ENCODE data around the gene GRAMD1A.

GRAMD1A gene

DNA sequence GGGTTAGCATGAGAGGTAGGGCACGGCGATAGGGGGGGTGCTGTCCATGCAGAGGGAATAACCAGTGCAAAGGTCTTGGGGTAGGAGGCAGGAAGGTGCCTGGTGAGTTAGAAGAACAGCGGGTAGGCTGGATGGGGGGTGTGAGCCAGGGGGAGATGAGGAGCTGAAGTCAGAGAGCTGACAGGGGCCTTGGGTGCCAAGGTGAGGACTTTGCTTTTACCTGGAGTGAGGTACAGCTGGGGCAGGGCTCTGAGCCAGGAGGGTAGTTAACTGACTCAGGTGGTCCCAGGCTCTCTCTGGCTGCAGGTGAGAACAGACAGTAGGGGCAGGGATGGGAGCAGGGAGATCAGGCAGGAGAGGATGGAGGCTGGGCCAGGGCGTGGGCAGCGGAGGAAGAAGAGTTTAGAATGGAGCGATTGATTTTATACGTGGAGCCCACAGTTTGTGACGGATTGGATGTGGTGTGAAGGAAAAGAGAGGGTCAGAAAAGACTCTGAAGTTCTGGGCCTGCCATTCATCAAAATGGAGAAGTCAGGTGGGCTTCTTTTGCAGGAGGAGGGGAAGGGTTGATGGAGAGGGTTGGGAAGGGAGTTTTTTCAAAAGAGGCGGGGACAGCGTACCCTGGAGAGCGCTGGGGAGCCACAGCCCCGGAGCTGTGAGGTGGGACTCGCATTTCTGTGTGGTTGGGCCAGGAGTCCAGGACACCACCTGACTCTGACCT lies 1.2 kb upstream of the GRAMD1A start:
- 59% methylated on average over 11 of the region's 13 CpGs for WGBS
- Histone ChIP-seq H2BK120ac (ENCODE audit: low read depth, low read length) (no peak overlapping the region), H3K4me3 (ENCODE audit: insufficient read depth in 1 of 2, low read depth in 1 of 2, low read length in 2 of 2) (peak overlapping the region; percentile 81 to 89), H2BK5ac (ENCODE audit: low read depth, low read length, poor library complexity, severe bottlenecking) (no peak overlapping the region), H3K4me1 (ENCODE audit: control insufficient read depth, insufficient read depth, low read depth, low read length) (peaks cover 26% of the 10 kb centered on the region), H3K4ac (ENCODE audit: low read depth in 1 of 2, low read length in 2 of 2) (peak overlapping the region; percentile 70 to 74), H3K23ac (ENCODE audit: low read length in 2 of 2) (no peak overlapping the region), H3K79me1 (replicated peaks; ENCODE audit: low read length, poor library complexity, severe bottlenecking) (no peaks in the 10 kb centered on the region), H4K8ac (ENCODE audit: low read length) (peak overlapping the region; percentile 80), H3K4me2 (ENCODE audit: low read length, poor library complexity, severe bottlenecking) (peak overlapping the region; percentile 93), H3K14ac (ENCODE audit: low read length in 2 of 2) (no peak overlapping the region), H3K18ac (ENCODE audit: low read depth in 1 of 2, low read length in 2 of 2) (peak overlapping the region; percentile 90 to 97), H2AFZ (ENCODE audit: low read depth, low read length) (no peak overlapping the region), H3K9me3 (ENCODE audit: control insufficient read depth, low read length) (no peaks in the 10 kb centered on the region), H3K9ac (ENCODE audit: low read length) (peak overlapping the region; percentile 98), H2BK15ac (ENCODE audit: low read depth, poor library complexity, severe bottlenecking) (no peak overlapping the region), H3K36me3 (ENCODE audit: control insufficient read depth in 1 of 2, insufficient read depth in 2 of 2, low read depth in 1 of 2, low read length in 2 of 2) (peaks cover 6 to 9% of the 10 kb centered on the region in 2 experiments), H2AK5ac (ENCODE audit: low read length, severe bottlenecking) (no peak overlapping the region), H4K91ac (ENCODE audit: low read length) (peak overlapping the region; percentile 84), H2BK12ac (ENCODE audit: low read length in 2 of 2) (peak overlapping the region in 1 of 2 experiments; percentile 11), H3K27me3 (ENCODE audit: control insufficient read depth in 1 of 2, insufficient read depth in 1 of 2, low read length in 2 of 2) (peaks cover 0 to 6% of the 10 kb centered on the region in 2 experiments), H3K27ac (ENCODE audit: low read length, poor library complexity, severe bottlenecking) (peak overlapping the region; percentile 96)
- no peak for DNase-seq

- H2AK5ac ChIP-seq (ENCODE audit: low read length, severe bottlenecking): no peak overlapping the region
- H3K18ac ChIP-seq (ENCODE audit: low read depth in 1 of 2, low read length in 2 of 2): peak overlapping the region; percentile 81 to 95
- H3K4me3 ChIP-seq (ENCODE audit: insufficient read depth in 1 of 2, low read depth in 1 of 2, low read length in 2 of 2): peak overlapping the region in 1 of 2 experiments; percentile 89
- H3K4me2 ChIP-seq (ENCODE audit: low read length, poor library complexity, severe bottlenecking): no peak overlapping the region
- H3K14ac ChIP-seq (ENCODE audit: low read length in 2 of 2): peak overlapping the region; percentile 96 to 98
- peak overlapping the region; percentile 62 for H2AFZ ChIP-seq (ENCODE audit: low read depth, low read length)
- peak overlapping the region in 1 of 2 experiments; percentile 57 for H3K23ac ChIP-seq (ENCODE audit: low read length in 2 of 2)
- H4K8ac ChIP-seq (ENCODE audit: low read length): peak overlapping the region; percentile 71
- H3K4ac ChIP-seq (ENCODE audit: low read depth in 1 of 2, low read length in 2 of 2): peak overlapping the region in 1 of 2 experiments; percentile 81
- H2BK15ac ChIP-seq (ENCODE audit: low read depth, poor library complexity, severe bottlenecking): peak overlapping the region; percentile 95
- no peak for DNase-seq
- H3K79me1 ChIP-seq (replicated peaks; ENCODE audit: low read length, poor library complexity, severe bottlenecking): peaks cover 4% of the 10 kb centered on the region
- H2BK5ac ChIP-seq (ENCODE audit: low read depth, low read length, poor library complexity, severe bottlenecking): no peak overlapping the region
- no peak overlapping the region for H3K27ac ChIP-seq (ENCODE audit: low read length, poor library complexity, severe bottlenecking)
- H3K9ac ChIP-seq (ENCODE audit: low read length): no peak overlapping the region
- H3K27me3 ChIP-seq (ENCODE audit: control insufficient read depth in 1 of 2, insufficient read depth in 1 of 2, low read length in 2 of 2): no peaks in the 10 kb centered on the region
- peaks cover 26% of the 10 kb centered on the region for H3K4me1 ChIP-seq (ENCODE audit: control insufficient read depth, insufficient read depth, low read depth, low read length)
- peak overlapping the region; percentile 83 for H2BK120ac ChIP-seq (ENCODE audit: low read depth, low read length)
- peak overlapping the region; percentile 82 for H4K91ac ChIP-seq (ENCODE audit: low read length)
- H2BK12ac ChIP-seq (ENCODE audit: low read length in 2 of 2): no peak overlapping the region
- 0% methylated on average over 3 of the region's 37 CpGs for WGBS
- no peaks in the 10 kb centered on the region for H3K9me3 ChIP-seq (ENCODE audit: control insufficient read depth, low read length)
- H3K36me3 ChIP-seq (ENCODE audit: control insufficient read depth in 1 of 2, insufficient read depth in 2 of 2, low read depth in 1 of 2, low read length in 2 of 2): peaks cover 6 to 15% of the 10 kb centered on the region in 2 experiments
These were observed 169 bp downstream of the GRAMD1A start for GRCh38 chr19:35000338-35000646.

- H3K27me3 ChIP-seq (ENCODE audit: control insufficient read depth in 1 of 2, insufficient read depth in 1 of 2, low read length in 2 of 2): no peaks in the 10 kb centered on the region
- H3K23ac ChIP-seq (ENCODE audit: low read length in 2 of 2): peak overlapping the region in 1 of 2 experiments; percentile 68
- peak overlapping the region; percentile 94 to 96 for H3K14ac ChIP-seq (ENCODE audit: low read length in 2 of 2)
- 1% methylated on average over 26 of the region's 46 CpGs for WGBS
- H3K9me3 ChIP-seq (ENCODE audit: control insufficient read depth, low read length): no peaks in the 10 kb centered on the region
- peak; percentile 67 for DNase-seq
- H2BK12ac ChIP-seq (ENCODE audit: low read length in 2 of 2): peak overlapping the region in 1 of 2 experiments; percentile 25
- no peak overlapping the region for H2BK5ac ChIP-seq (ENCODE audit: low read depth, low read length, poor library complexity, severe bottlenecking)
- H4K91ac ChIP-seq (ENCODE audit: low read length): peak overlapping the region; percentile 91
- H2BK120ac ChIP-seq (ENCODE audit: low read depth, low read length): peak overlapping the region; percentile 83
- peak overlapping the region; percentile 55 for H3K27ac ChIP-seq (ENCODE audit: low read length, poor library complexity, severe bottlenecking)
- H4K8ac ChIP-seq (ENCODE audit: low read length): peak overlapping the region; percentile 74
- H3K4me3 ChIP-seq (ENCODE audit: insufficient read depth in 1 of 2, low read depth in 1 of 2, low read length in 2 of 2): peak overlapping the region; percentile 79 to 89
- H3K36me3 ChIP-seq (ENCODE audit: control insufficient read depth in 1 of 2, insufficient read depth in 2 of 2, low read depth in 1 of 2, low read length in 2 of 2): peaks cover 9 to 21% of the 10 kb centered on the region in 2 experiments
- peak overlapping the region; percentile 91 for H2BK15ac ChIP-seq (ENCODE audit: low read depth, poor library complexity, severe bottlenecking)
- H3K9ac ChIP-seq (ENCODE audit: low read length): peak overlapping the region; percentile 75
- peak overlapping the region; percentile 61 to 90 for H3K4ac ChIP-seq (ENCODE audit: low read depth in 1 of 2, low read length in 2 of 2)
- no peak overlapping the region for H2AK5ac ChIP-seq (ENCODE audit: low read length, severe bottlenecking)
- peaks cover 28% of the 10 kb centered on the region for H3K4me1 ChIP-seq (ENCODE audit: control insufficient read depth, insufficient read depth, low read depth, low read length)
- H3K4me2 ChIP-seq (ENCODE audit: low read length, poor library complexity, severe bottlenecking): peak overlapping the region; percentile 89
- peak overlapping the region; percentile 60 for H2AFZ ChIP-seq (ENCODE audit: low read depth, low read length)
- H3K79me1 ChIP-seq (replicated peaks; ENCODE audit: low read length, poor library complexity, severe bottlenecking): peaks cover 8% of the 10 kb centered on the region
- peak overlapping the region; percentile 78 to 81 for H3K18ac ChIP-seq (ENCODE audit: low read depth in 1 of 2, low read length in 2 of 2)
These were observed 751 bp downstream of the GRAMD1A start for GRCh38 chr19:35000647-35001501.

GRCh38 chr19:35002037-35002535 lies 2.0 kb downstream of the GRAMD1A start:
- Histone ChIP-seq H3K14ac (ENCODE audit: low read length in 2 of 2) (no peak overlapping the region), H4K91ac (ENCODE audit: low read length) (no peak overlapping the region), H3K79me1 (replicated peaks; ENCODE audit: low read length, poor library complexity, severe bottlenecking) (peaks cover 14% of the 10 kb centered on the region), H3K4me2 (ENCODE audit: low read length, poor library complexity, severe bottlenecking) (no peak overlapping the region), H3K27me3 (ENCODE audit: control insufficient read depth in 1 of 2, insufficient read depth in 1 of 2, low read length in 2 of 2) (no peaks in the 10 kb centered on the region), H2BK5ac (ENCODE audit: low read depth, low read length, poor library complexity, severe bottlenecking) (no peak overlapping the region), H3K4ac (ENCODE audit: low read depth in 1 of 2, low read length in 2 of 2) (no peak overlapping the region), H2AFZ (ENCODE audit: low read depth, low read length) (no peak overlapping the region), H3K9ac (ENCODE audit: low read length) (peak overlapping the region; percentile 75), H2BK120ac (ENCODE audit: low read depth, low read length) (no peak overlapping the region), H2AK5ac (ENCODE audit: low read length, severe bottlenecking) (peak overlapping the region; percentile 39), H2BK12ac (ENCODE audit: low read length in 2 of 2) (no peak overlapping the region), H3K9me3 (ENCODE audit: control insufficient read depth, low read length) (no peaks in the 10 kb centered on the region), H3K36me3 (ENCODE audit: control insufficient read depth in 1 of 2, insufficient read depth in 2 of 2, low read depth in 1 of 2, low read length in 2 of 2) (peaks cover 18 to 32% of the 10 kb centered on the region in 2 experiments), H2BK15ac (ENCODE audit: low read depth, poor library complexity, severe bottlenecking) (no peak overlapping the region), H3K23ac (ENCODE audit: low read length in 2 of 2) (no peak overlapping the region), H3K18ac (ENCODE audit: low read depth in 1 of 2, low read length in 2 of 2) (no peak overlapping the region), H3K27ac (ENCODE audit: low read length, poor library complexity, severe bottlenecking) (no peak overlapping the region), H3K4me3 (ENCODE audit: insufficient read depth in 1 of 2, low read depth in 1 of 2, low read length in 2 of 2) (peak overlapping the region in 1 of 2 experiments; percentile 79), H3K4me1 (ENCODE audit: control insufficient read depth, insufficient read depth, low read depth, low read length) (peaks cover 33% of the 10 kb centered on the region), H4K8ac (ENCODE audit: low read length) (no peak overlapping the region)
- no peak for DNase-seq
- WGBS: 95% methylated on average over 11 of the region's 11 CpGs

All from mesenchymal stem cell (in vitro differentiated cells and primary cell).